Keratinocyte (primary cell): ENCODE results near the gene SCML2. TPM values are rescaled to one million over a fixed set of nuclear protein-coding genes. Genes with fewer than 3 reads are reported as not detected.

Experiments
- DNase-seq: peaks from one replicate; pipeline ENCODE4 v3.0.0-alpha.2; 2011; ENCODE audit warnings: low read depth, missing footprints, low spot score
- FAIRE-seq: peaks from 2 replicates; lab custom pipeline; 2011; peaks lifted over from hg19 to GRCh38; lab: Jason Lieb, UNC
- H2AFZ ChIP-seq: 2 replicates; pipeline ENCODE4 v1.6.0; 2012; ENCODE audit warnings: low read length, control low read depth, inconsistent platforms; ENCODE audit not compliant: control insufficient read depth
- H3K27ac ChIP-seq: 2 replicates; pipeline ENCODE4 v1.5.1; 2011; ENCODE audit warnings: low read length; ENCODE audit not compliant: control insufficient read depth, insufficient read depth
- H3K27me3 ChIP-seq: 3 replicates; pipeline ENCODE4 v1.6.0; 2011; ENCODE audit warnings: low read length; ENCODE audit not compliant: control insufficient read depth, insufficient read depth; ENCODE audit errors: extremely low read depth
- H3K36me3 ChIP-seq, 2 experiments: 2 replicates in 1 of 2; 3 replicates in 1 of 2; pipeline ENCODE4 v1.5.1; 2011; ENCODE audit warnings: low read length in 2 of 2, mild to moderate bottlenecking in 1 of 2; ENCODE audit not compliant: control insufficient read depth in 2 of 2, insufficient read depth in 2 of 2; ENCODE audit errors: extremely low read depth in 1 of 2
- H3K4me1 ChIP-seq: 3 replicates; pipeline ENCODE4 v1.5.1; 2011; ENCODE audit warnings: low read length; ENCODE audit not compliant: control insufficient read depth, insufficient read depth; ENCODE audit errors: extremely low read depth
- H3K4me2 ChIP-seq: 3 replicates; pipeline ENCODE4 v1.6.0; 2011; ENCODE audit warnings: low read depth, low read length; ENCODE audit not compliant: control insufficient read depth, insufficient read depth; ENCODE audit errors: extremely low read depth
- H3K4me3 ChIP-seq, 3 experiments: fragments of 200-600 bp in 1 of 3; sonication (generic) in 1 of 3; 2 replicates in 2 of 3; 3 replicates in 1 of 3; pipeline ENCODE4 v1.5.1; 2011 to 2016; ENCODE audit warnings: low read length in 3 of 3, mild to moderate bottlenecking in 3 of 3, control low read depth in 2 of 3, inconsistent platforms in 1 of 3, low read depth in 1 of 3, mixed read lengths in 1 of 3, mixed run types in 1 of 3, moderate library complexity in 1 of 3; ENCODE audit not compliant: control insufficient read depth in 2 of 3, insufficient read depth in 2 of 3; ENCODE audit errors: extremely low read depth in 1 of 3
- H3K79me2 ChIP-seq: 2 replicates; pipeline ENCODE4 v1.6.0; 2012; ENCODE audit warnings: low read length; ENCODE audit not compliant: control insufficient read depth, insufficient read depth
- H3K9ac ChIP-seq: 3 replicates; pipeline ENCODE4 v1.6.0; 2011; ENCODE audit warnings: low read length; ENCODE audit not compliant: control insufficient read depth, insufficient read depth; ENCODE audit errors: extremely low read depth
- H3K9me1 ChIP-seq: 3 replicates; pipeline ENCODE4 v1.6.0; 2011; ENCODE audit warnings: low read length; ENCODE audit not compliant: control insufficient read depth, insufficient read depth; ENCODE audit errors: extremely low read depth
- H3K9me3 ChIP-seq: 2 replicates; pipeline ENCODE4 v1.5.1; 2012; ENCODE audit warnings: low read depth, low read length; ENCODE audit not compliant: control insufficient read depth
- H4K20me1 ChIP-seq: 3 replicates; pipeline ENCODE4 v1.6.0; 2011; ENCODE audit warnings: low read length; ENCODE audit not compliant: control insufficient read depth, insufficient read depth; ENCODE audit errors: extremely low read depth
- CTCF ChIP-seq, 3 experiments: IDR thresholded peaks in 1 of 3; conservative IDR thresholded peaks in 1 of 3; optimal IDR thresholded peaks in 1 of 3; 2 replicates in 2 of 3; 3 replicates in 1 of 3; pipeline versions ENCODE3 to v1.5.1; 2011; ENCODE audit warnings: low read length in 3 of 3, mild to moderate bottlenecking in 3 of 3, moderate library complexity in 2 of 3, control low read depth in 1 of 3, inconsistent platforms in 1 of 3; ENCODE audit not compliant: insufficient read depth in 2 of 3; ENCODE audit errors: extremely low read depth in 1 of 3
- EZH2 ChIP-seq: IDR thresholded peaks from one replicate; pipeline ENCODE4 v1.6.1; 2012; ENCODE audit warnings: inconsistent platforms, mild to moderate bottlenecking, low read length, moderate library complexity
- dilution Hi-C: fragments of 300-500 bp; cut with MboI; formaldehyde crosslinking; loops from one replicate; pipeline ENCODE4 v1.7.0; 2020; ENCODE audit warnings: low sequenced_read_pairs; ENCODE audit not compliant: extremely low pct_ligation_motif_present
- polyA plus RNA-seq, 5 experiments: library from polyadenylated mRNA; depleted of rRNA in 3 of 5; stranded (reverse) in 3 of 5; stranded (forward) in 1 of 5; unstranded in 1 of 5; fragments of >200 nt; gene quantifications; 1 replicate in 1 of 5; 2 replicates in 3 of 5; 3 replicates in 1 of 5; pipeline versions ENCODE4 v1.2.1 to v1.2.3, GENCODE V29; 2011 to 2012; ENCODE audit warnings: missing spikeins in 2 of 5, low read depth in 1 of 5, low replicate concordance in 1 of 5

Gene SCML2
- polyA plus RNA-seq, 1 donor (not counting 4 experiments of a cell fraction or from before 2014, with no cell fraction given), result 0.64 TPM

DNA sequence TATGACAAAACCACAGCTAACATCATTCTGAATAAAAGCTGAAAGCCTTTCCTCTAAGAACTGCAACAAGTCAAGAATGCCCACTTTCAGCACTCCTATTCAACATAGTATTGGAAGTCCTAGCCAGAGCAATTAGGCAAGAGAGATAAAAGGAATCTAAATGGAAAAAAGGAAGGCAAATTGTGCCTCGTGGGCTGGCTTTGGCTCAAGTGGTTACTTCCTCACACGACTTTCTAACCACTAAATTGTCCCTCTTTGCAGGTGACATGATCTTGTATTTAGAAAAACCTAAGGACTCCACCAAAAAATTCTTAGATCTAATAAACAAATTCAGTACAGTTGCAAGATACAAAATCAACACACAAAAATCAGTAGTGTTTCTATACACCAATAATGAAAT is 57.2 kb downstream of the SCML2 start:
- H3K36me3 ChIP-seq, result no peaks in the 10 kb centered on the region
- no peaks in the 10 kb centered on the region for H3K79me2 ChIP-seq
- no peaks in the 10 kb centered on the region for H3K27me3 ChIP-seq
- H3K4me2 ChIP-seq, result no peak overlapping the region
- dilution Hi-C loops, result no loop called here
- no peak overlapping the region for H3K4me3 ChIP-seq
- TF ChIP-seq CTCF (optimal IDR thresholded peaks at IDR 0.05 in 1 of 3, IDR thresholded peaks at IDR 0.05 in 1 of 3, conservative IDR thresholded peaks at IDR 0.05 in 1 of 3; ENCODE audit: extremely low read depth in 1 of 3, insufficient read depth in 2 of 3, low read length in 3 of 3) (no peak), EZH2 (no peak)
- H3K4me1 ChIP-seq, result no peaks in the 10 kb centered on the region
- H2AFZ ChIP-seq, result no peak overlapping the region
- H3K27ac ChIP-seq, result no peak overlapping the region
- no peaks in the 10 kb centered on the region for H3K9me1 ChIP-seq
- DNase-seq, result no peak
- FAIRE-seq, result no peak
- H3K9me3 ChIP-seq, result no peaks in the 10 kb centered on the region
- no peak overlapping the region for H3K9ac ChIP-seq
- no peaks in the 10 kb centered on the region for H4K20me1 ChIP-seq

DNA sequence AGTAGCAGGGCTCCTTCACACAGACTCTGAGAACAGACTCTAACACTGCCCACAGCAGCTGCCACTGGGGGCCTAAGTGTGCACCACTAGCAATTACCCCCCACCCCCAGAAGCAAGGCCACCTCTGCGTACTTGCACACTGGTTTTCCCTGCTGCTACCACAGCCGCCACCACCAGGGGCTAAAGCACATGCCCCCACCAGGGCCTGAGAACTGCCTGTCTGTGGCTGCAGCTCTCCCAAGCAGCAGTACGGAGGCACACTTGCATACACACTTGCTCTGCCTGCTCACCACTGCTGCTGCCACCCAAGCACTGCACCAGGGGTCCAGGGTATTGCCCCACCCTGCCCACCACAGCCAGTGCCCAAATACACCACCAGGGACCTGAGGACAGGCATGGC is 59.6 kb downstream of the SCML2 start:
- TF ChIP-seq CTCF (optimal IDR thresholded peaks at IDR 0.05 in 1 of 3, IDR thresholded peaks at IDR 0.05 in 1 of 3, conservative IDR thresholded peaks at IDR 0.05 in 1 of 3; ENCODE audit: extremely low read depth in 1 of 3, insufficient read depth in 2 of 3, low read length in 3 of 3) (no peak), EZH2 (no peak)
- no peaks in the 10 kb centered on the region for H3K9me3 ChIP-seq
- H4K20me1 ChIP-seq, result no peaks in the 10 kb centered on the region
- H3K4me3 ChIP-seq, result no peak overlapping the region
- H3K4me2 ChIP-seq, result no peak overlapping the region
- no peaks in the 10 kb centered on the region for H3K27me3 ChIP-seq
- H3K9me1 ChIP-seq, result no peaks in the 10 kb centered on the region
- no peaks in the 10 kb centered on the region for H3K36me3 ChIP-seq
- H3K9ac ChIP-seq, result no peak overlapping the region
- no peak for FAIRE-seq
- dilution Hi-C loops, result no loop called here
- H3K79me2 ChIP-seq, result no peaks in the 10 kb centered on the region
- H3K27ac ChIP-seq, result no peak overlapping the region
- no peaks in the 10 kb centered on the region for H3K4me1 ChIP-seq
- H2AFZ ChIP-seq, result no peak overlapping the region
- no peak for DNase-seq
